HL-60 (cell line): Measurements from ENCODE around the gene SERPINE2.

Source experiments
- DNase-seq, 2 experiments: peaks; one replicate each; pipeline ENCODE4 v3.0.0-alpha.2; 2010 to 2020; ENCODE audit warnings: low read depth in 1 of 2, low spot score in 1 of 2
- H3K27ac ChIP-seq: fragments of 250-450 bp; sonication (Bioruptor Pico); replicated peaks from 2 replicates; pipeline ENCODE4 v1.5.1; 2020; ENCODE audit warnings: mild to moderate bottlenecking, moderate library complexity
- H3K27me3 ChIP-seq: fragments of 250-450 bp; sonication (Bioruptor Pico); 2 replicates; pipeline ENCODE4 v1.5.1; 2021; ENCODE audit warnings: mild to moderate bottlenecking, moderate library complexity; ENCODE audit not compliant: insufficient read depth, poor library complexity, severe bottlenecking
- H3K4me3 ChIP-seq: replicated peaks from 2 replicates; pipeline ENCODE4 v1.5.1; 2011; ENCODE audit warnings: mild to moderate bottlenecking, control low read depth, low read length; ENCODE audit not compliant: insufficient read depth
- GABPA ChIP-seq: IDR thresholded peaks from 2 replicates; pipeline ENCODE4 v1.6.1; 2012; ENCODE audit warnings: low read depth
- POLR2AphosphoS5 ChIP-seq: IDR thresholded peaks from 2 replicates; pipeline ENCODE4 v1.6.1; 2012; ENCODE audit warnings: low read depth
- SPI1 ChIP-seq: IDR thresholded peaks from 2 replicates; pipeline ENCODE4 v1.6.1; 2012; ENCODE audit warnings: low read depth, mild to moderate bottlenecking, borderline replicate concordance
- TF ChIP-seq, protein P1 (sequence below): IDR thresholded peaks from one replicate; pipeline ENCODE4 v1.5.1; 2011; ENCODE audit warnings: low read length, control low read depth, inconsistent platforms; ENCODE audit not compliant: insufficient read depth
- TF ChIP-seq, protein P2 (sequence below): IDR thresholded peaks from 2 replicates; pipeline ENCODE4 v1.6.1; 2012; ENCODE audit warnings: low read depth; ENCODE audit not compliant: insufficient replicate concordance

Gene SERPINE2

DNA sequence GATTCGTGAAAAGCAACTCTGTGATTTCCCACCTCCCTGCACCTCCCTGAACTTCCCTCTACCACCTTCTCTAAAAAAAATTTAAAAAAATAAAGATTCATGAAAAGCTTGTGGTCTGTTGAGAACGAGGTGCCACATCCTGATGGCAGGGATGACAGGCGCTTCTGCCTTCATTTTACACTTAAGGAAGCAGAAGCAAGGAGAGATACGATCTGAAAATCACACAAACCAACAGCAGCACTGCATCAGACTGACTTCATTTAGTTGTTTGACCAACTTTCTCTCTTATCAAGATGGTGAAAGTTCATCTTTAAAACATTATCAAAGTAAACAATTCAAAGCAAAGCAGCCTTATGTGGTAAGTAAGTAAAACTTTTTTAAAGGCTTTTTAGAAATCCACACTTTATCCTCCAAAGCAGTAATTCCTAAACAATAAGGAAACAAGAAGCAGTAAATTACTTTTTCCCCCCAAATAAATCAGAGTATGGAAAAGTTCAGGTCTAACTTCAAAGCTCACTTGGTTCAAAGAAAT lies 109.4 kb downstream of the SERPINE2 start:
- TF ChIP-seq POLR2AphosphoS5: no peak
- TF ChIP-seq, protein P1, sequence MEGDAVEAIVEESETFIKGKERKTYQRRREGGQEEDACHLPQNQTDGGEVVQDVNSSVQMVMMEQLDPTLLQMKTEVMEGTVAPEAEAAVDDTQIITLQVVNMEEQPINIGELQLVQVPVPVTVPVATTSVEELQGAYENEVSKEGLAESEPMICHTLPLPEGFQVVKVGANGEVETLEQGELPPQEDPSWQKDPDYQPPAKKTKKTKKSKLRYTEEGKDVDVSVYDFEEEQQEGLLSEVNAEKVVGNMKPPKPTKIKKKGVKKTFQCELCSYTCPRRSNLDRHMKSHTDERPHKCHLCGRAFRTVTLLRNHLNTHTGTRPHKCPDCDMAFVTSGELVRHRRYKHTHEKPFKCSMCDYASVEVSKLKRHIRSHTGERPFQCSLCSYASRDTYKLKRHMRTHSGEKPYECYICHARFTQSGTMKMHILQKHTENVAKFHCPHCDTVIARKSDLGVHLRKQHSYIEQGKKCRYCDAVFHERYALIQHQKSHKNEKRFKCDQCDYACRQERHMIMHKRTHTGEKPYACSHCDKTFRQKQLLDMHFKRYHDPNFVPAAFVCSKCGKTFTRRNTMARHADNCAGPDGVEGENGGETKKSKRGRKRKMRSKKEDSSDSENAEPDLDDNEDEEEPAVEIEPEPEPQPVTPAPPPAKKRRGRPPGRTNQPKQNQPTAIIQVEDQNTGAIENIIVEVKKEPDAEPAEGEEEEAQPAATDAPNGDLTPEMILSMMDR: no peak
- TF ChIP-seq SPI1: no peak
- no peak for TF ChIP-seq GABPA
- DNase-seq: peak in 1 of 2 experiments; percentile 34
- no peaks in the 10 kb centered on the region for H3K27me3 ChIP-seq
- H3K27ac ChIP-seq: no peak overlapping the region
- H3K4me3 ChIP-seq: no peak overlapping the region

DNA sequence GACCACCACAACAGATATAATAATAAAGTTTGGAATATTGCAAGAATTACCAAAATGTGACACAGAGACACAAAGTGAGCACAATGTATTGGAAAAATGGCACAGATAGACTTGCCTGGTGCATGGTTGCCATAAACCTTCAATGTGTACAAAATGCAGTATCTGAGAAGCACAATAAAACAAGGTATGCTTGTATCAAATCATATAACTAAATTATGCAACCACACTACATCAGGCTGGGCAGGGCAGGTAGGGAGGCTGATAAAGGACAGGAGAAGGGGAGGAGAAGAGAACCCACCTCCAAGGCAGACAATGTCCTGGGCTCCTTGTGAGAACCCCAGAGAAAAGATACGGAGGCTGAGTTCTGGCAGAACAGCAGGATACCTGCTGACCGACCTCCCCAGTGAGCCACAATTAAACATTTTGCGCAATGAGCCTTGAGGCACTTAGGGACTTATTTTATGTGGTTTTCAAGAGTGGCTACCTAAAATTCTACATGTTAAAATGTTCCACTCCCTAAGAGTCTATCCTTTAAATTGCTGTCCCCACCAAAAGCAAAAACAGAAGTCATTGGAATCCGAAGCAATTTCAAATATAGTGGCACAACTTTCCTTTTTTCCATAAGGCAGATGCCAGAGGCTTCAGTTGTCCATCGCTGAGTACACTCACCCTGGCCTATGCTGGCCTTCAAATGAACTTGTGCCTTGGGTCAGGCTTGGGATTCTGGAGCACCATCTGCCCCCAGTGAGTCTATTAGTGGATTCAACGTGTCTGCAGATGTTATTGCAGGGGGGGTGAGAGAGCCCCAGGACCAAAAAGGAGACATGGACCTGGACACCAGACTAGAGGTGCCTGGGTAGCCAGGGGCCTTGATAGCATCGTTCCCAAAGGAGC lies 110.7 kb downstream of the SERPINE2 start:
- Histone ChIP-seq H3K27ac (no peak overlapping the region), H3K27me3 (no peaks in the 10 kb centered on the region), H3K4me3 (no peak overlapping the region)
- DNase-seq: no peak
- no peak for TF ChIP-seq GABPA
- no peak for TF ChIP-seq SPI1
- TF ChIP-seq POLR2AphosphoS5: no peak
- TF ChIP-seq, protein P2, sequence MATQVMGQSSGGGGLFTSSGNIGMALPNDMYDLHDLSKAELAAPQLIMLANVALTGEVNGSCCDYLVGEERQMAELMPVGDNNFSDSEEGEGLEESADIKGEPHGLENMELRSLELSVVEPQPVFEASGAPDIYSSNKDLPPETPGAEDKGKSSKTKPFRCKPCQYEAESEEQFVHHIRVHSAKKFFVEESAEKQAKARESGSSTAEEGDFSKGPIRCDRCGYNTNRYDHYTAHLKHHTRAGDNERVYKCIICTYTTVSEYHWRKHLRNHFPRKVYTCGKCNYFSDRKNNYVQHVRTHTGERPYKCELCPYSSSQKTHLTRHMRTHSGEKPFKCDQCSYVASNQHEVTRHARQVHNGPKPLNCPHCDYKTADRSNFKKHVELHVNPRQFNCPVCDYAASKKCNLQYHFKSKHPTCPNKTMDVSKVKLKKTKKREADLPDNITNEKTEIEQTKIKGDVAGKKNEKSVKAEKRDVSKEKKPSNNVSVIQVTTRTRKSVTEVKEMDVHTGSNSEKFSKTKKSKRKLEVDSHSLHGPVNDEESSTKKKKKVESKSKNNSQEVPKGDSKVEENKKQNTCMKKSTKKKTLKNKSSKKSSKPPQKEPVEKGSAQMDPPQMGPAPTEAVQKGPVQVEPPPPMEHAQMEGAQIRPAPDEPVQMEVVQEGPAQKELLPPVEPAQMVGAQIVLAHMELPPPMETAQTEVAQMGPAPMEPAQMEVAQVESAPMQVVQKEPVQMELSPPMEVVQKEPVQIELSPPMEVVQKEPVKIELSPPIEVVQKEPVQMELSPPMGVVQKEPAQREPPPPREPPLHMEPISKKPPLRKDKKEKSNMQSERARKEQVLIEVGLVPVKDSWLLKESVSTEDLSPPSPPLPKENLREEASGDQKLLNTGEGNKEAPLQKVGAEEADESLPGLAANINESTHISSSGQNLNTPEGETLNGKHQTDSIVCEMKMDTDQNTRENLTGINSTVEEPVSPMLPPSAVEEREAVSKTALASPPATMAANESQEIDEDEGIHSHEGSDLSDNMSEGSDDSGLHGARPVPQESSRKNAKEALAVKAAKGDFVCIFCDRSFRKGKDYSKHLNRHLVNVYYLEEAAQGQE: no peak
- TF ChIP-seq, protein P1: no peak

DNA sequence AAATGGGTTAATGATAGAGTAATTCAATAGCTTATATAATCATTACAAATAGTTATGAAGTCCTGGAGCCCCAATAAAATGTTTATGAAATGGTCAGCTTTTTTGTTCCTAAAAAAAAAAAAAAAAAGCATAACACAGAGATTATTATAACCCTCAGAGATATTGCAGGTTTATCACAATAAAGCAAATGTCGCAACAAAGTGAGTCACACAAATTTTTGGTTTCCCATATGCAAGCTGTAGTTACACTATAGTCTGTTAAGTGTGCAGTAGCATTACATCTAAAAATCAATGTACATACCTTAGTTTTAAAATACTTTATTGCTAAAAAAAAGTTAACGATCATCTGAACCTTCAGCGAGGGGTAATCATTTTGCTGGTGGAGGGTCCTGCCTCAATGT lies 114.0 kb downstream of the SERPINE2 start:
- no peak for DNase-seq
- no peaks in the 10 kb centered on the region for H3K27me3 ChIP-seq
- H3K27ac ChIP-seq: no peak overlapping the region
- no peak overlapping the region for H3K4me3 ChIP-seq
- TF ChIP-seq GABPA (no peak), SPI1 (no peak), POLR2AphosphoS5 (no peak)
- TF ChIP-seq, protein P2: no peak
- TF ChIP-seq, protein P1: no peak
